ENCODE results near the gene TMEM204.

The TMEM204 gene

GRCh38 chr16:1535391-1536291 is 2.2 kb downstream of the TMEM204 start:
- no peak for TF ChIP-seq GATA3 (IDR thresholded peaks at IDR 0.05; ENCODE audit: low read depth, low read length)
- TF ChIP-seq GATA2 (IDR thresholded peaks at IDR 0.05; ENCODE audit: low read depth, low read length): no peak

- TF ChIP-seq GATA3 (IDR thresholded peaks at IDR 0.05; ENCODE audit: low read depth, low read length) (no peak), GATA2 (IDR thresholded peaks at IDR 0.05; ENCODE audit: low read depth, low read length) (no peak)
Measured at GRCh38 chr16:1536601-1537000, 3.1 kb downstream of the TMEM204 start.

GRCh38 chr16:1537138-1537577 is 3.7 kb downstream of the TMEM204 start:
- no peak for TF ChIP-seq GATA3 (IDR thresholded peaks at IDR 0.05; ENCODE audit: low read depth, low read length)
- no peak for TF ChIP-seq GATA2 (IDR thresholded peaks at IDR 0.05; ENCODE audit: low read depth, low read length)

- no peak for TF ChIP-seq GATA3 (IDR thresholded peaks at IDR 0.05; ENCODE audit: low read depth, low read length)
Measured at GRCh38 chr16:1537763-1538289, 4.4 kb downstream of the TMEM204 start.

- TF ChIP-seq GATA2 (IDR thresholded peaks at IDR 0.05; ENCODE audit: low read depth, low read length) (no peak), GATA3 (IDR thresholded peaks at IDR 0.05; ENCODE audit: low read depth, low read length) (no peak)
Measured at GRCh38 chr16:1538804-1539520, 5.5 kb downstream of the TMEM204 start.

GRCh38 chr16:1539720-1540555 is 6.5 kb downstream of the TMEM204 start:
- no peak for TF ChIP-seq GATA3 (IDR thresholded peaks at IDR 0.05; ENCODE audit: low read depth, low read length)
- no peak for TF ChIP-seq GATA2 (IDR thresholded peaks at IDR 0.05; ENCODE audit: low read depth, low read length)

- TF ChIP-seq GATA3 (IDR thresholded peaks at IDR 0.05; ENCODE audit: low read depth, low read length) (no peak), GATA2 (IDR thresholded peaks at IDR 0.05; ENCODE audit: low read depth, low read length) (no peak)
Measured at GRCh38 chr16:1540556-1540855, 7.0 kb downstream of the TMEM204 start.

GRCh38 chr16:1541293-1542165 is 8.1 kb downstream of the TMEM204 start:
- no peak for TF ChIP-seq GATA2 (IDR thresholded peaks at IDR 0.05; ENCODE audit: low read depth, low read length)
- no peak for TF ChIP-seq GATA3 (IDR thresholded peaks at IDR 0.05; ENCODE audit: low read depth, low read length)

- TF ChIP-seq GATA2 (IDR thresholded peaks at IDR 0.05; ENCODE audit: low read depth, low read length): no peak
- no peak for TF ChIP-seq GATA3 (IDR thresholded peaks at IDR 0.05; ENCODE audit: low read depth, low read length)
Measured at GRCh38 chr16:1542166-1542500, 8.7 kb downstream of the TMEM204 start.

- TF ChIP-seq GATA2 (IDR thresholded peaks at IDR 0.05; ENCODE audit: low read depth, low read length) (no peak), GATA3 (IDR thresholded peaks at IDR 0.05; ENCODE audit: low read depth, low read length) (no peak)
Measured at GRCh38 chr16:1542533-1542932, 9.1 kb downstream of the TMEM204 start.

GRCh38 chr16:1543085-1543896 is 9.8 kb downstream of the TMEM204 start:
- TF ChIP-seq GATA2 (IDR thresholded peaks at IDR 0.05; ENCODE audit: low read depth, low read length) (no peak), GATA3 (IDR thresholded peaks at IDR 0.05; ENCODE audit: low read depth, low read length) (no peak)
